CD14-positive monocyte (primary cell): ENCODE data around the gene UCP2. TPM values are rescaled to one million over a fixed set of nuclear protein-coding genes. Genes with fewer than 3 reads are reported as not detected.

Source experiments
- DNase-seq, 3 donors: peaks; one replicate each; pipeline ENCODE4 v3.0.0-alpha.2; 2011 to 2022
- H2AFZ ChIP-seq: 2 replicates; pipeline ENCODE4 v1.6.0; 2012; ENCODE audit warnings: mild to moderate bottlenecking, low read depth, low read length, inconsistent platforms; ENCODE audit not compliant: insufficient read depth, poor library complexity, severe bottlenecking
- H3K27ac ChIP-seq, 2 donors: 1 replicate in 1 of 2; 2 replicates in 1 of 2; pipeline ENCODE4 v1.5.1; 2012 to 2013; ENCODE audit warnings: low read length in 2 of 2, control low read depth in 1 of 2, inconsistent platforms in 1 of 2, low read depth in 1 of 2, mild to moderate bottlenecking in 1 of 2
- H3K27me3 ChIP-seq, 2 donors: one replicate each; pipeline versions ENCODE4 v1.6.0 to v1.6.1; 2011 to 2013; ENCODE audit warnings: low read length in 2 of 2; ENCODE audit not compliant: control insufficient read depth in 2 of 2, insufficient read depth in 2 of 2
- H3K36me3 ChIP-seq, 2 donors: replicated peaks in 1 of 2; 1 replicate in 1 of 2; 2 replicates in 1 of 2; pipeline versions ENCODE4 v1.5.1 to v1.6.1; 2012 to 2013; ENCODE audit warnings: low read length in 2 of 2, control low read depth in 1 of 2, inconsistent platforms in 1 of 2, mild to moderate bottlenecking in 1 of 2; ENCODE audit not compliant: insufficient read depth in 2 of 2, control insufficient read depth in 1 of 2
- H3K4me1 ChIP-seq, 2 donors: 1 replicate in 1 of 2; 2 replicates in 1 of 2; pipeline versions ENCODE4 v1.5.1 to v1.6.1; 2012 to 2013; ENCODE audit warnings: low read length in 2 of 2, control low read depth in 1 of 2, inconsistent platforms in 1 of 2, mild to moderate bottlenecking in 1 of 2, moderate library complexity in 1 of 2; ENCODE audit not compliant: insufficient read depth in 2 of 2, control insufficient read depth in 1 of 2
- H3K4me2 ChIP-seq: replicated peaks from 2 replicates; pipeline ENCODE3; 2012; ENCODE audit warnings: low read length, moderate library complexity, mild to moderate bottlenecking; ENCODE audit not compliant: poor library complexity, severe bottlenecking; ENCODE audit errors: extremely low read depth
- H3K4me3 ChIP-seq, 3 experiments: fragments of 200-600 bp in 1 of 3; sonication (generic) in 1 of 3; replicated peaks in 1 of 3; 1 replicate in 2 of 3; 2 replicates in 1 of 3; pipeline ENCODE4 v1.5.1; 2011 to 2013; ENCODE audit warnings: low read length in 3 of 3, mild to moderate bottlenecking in 3 of 3, control low read depth in 2 of 3, low read depth in 2 of 3, inconsistent platforms in 1 of 3, moderate library complexity in 1 of 3
- H3K79me2 ChIP-seq: 2 replicates; pipeline ENCODE4 v1.6.0; 2012; ENCODE audit warnings: mild to moderate bottlenecking, control low read depth, inconsistent platforms, low read length, moderate library complexity; ENCODE audit not compliant: insufficient read depth
- H3K9ac ChIP-seq: 2 replicates; pipeline ENCODE4 v1.6.0; 2017; ENCODE audit warnings: low read length, mild to moderate bottlenecking; ENCODE audit not compliant: insufficient read depth, poor library complexity, severe bottlenecking
- H3K9me3 ChIP-seq, 2 donors: replicated peaks in 1 of 2; 1 replicate in 1 of 2; 2 replicates in 1 of 2; pipeline versions ENCODE4 v1.5.1 to v1.6.1; 2012 to 2013; ENCODE audit warnings: low read length in 2 of 2, control low read depth in 1 of 2; ENCODE audit not compliant: control insufficient read depth in 1 of 2, insufficient read depth in 1 of 2
- H4K20me1 ChIP-seq: 2 replicates; pipeline ENCODE4 v1.6.0; 2012; ENCODE audit warnings: mild to moderate bottlenecking, low read length, control low read depth, moderate library complexity; ENCODE audit not compliant: insufficient read depth
- H3K27ac Mint-ChIP-seq, 7 donors: one replicate each; pipeline ENCODE4 v1.8.0; 2020; ENCODE audit warnings: mild to moderate bottlenecking in 7 of 7, mixed read lengths in 7 of 7, moderate library complexity in 6 of 7, inconsistent platforms in 2 of 7
- H3K27me3 Mint-ChIP-seq, 3 donors: one replicate each; pipeline ENCODE4 v1.8.0; 2021 to 2022; ENCODE audit warnings: low read depth in 3 of 3, mild to moderate bottlenecking in 3 of 3, mixed read lengths in 3 of 3, moderate library complexity in 3 of 3, inconsistent platforms in 1 of 3
- H3K36me3 Mint-ChIP-seq, 2 donors: one replicate each; pipeline ENCODE4 v1.8.0; 2020; ENCODE audit warnings: mixed read lengths in 2 of 2, inconsistent platforms in 1 of 2, mild to moderate bottlenecking in 1 of 2
- H3K4me1 Mint-ChIP-seq: one replicate; pipeline ENCODE4 v1.8.0; 2020; ENCODE audit warnings: mild to moderate bottlenecking, mixed read lengths
- H3K4me3 Mint-ChIP-seq, 2 donors: one replicate each; pipeline ENCODE4 v1.8.0; 2020; ENCODE audit warnings: mild to moderate bottlenecking in 2 of 2, mixed read lengths in 2 of 2, moderate library complexity in 1 of 2
- H3K9me3 Mint-ChIP-seq, 7 donors: one replicate each; pipeline ENCODE4 v1.8.0; 2020 to 2022; ENCODE audit warnings: mixed read lengths in 7 of 7, mild to moderate bottlenecking in 6 of 7, moderate library complexity in 6 of 7, inconsistent platforms in 2 of 7
- WGBS: methylation state at CpG from one replicate; pipeline ENCODE4 v1.1.5; 2013; ENCODE audit warnings: missing lambda C conversion rate; ENCODE audit not compliant: insufficient coverage; 5-methylcytosine and 5-hydroxymethylcytosine counted together
- intact Hi-C, 2 donors: fragments of 100-400 bp; cut with micrococcal nuclease; formaldehyde crosslinking; loops; one replicate each; pipeline versions ENCODE4 v1.15.0 to v1.15.1; 2023
- polyA plus RNA-seq, 3 donors: library from polyadenylated mRNA; depleted of rRNA in 1 of 3; unstranded in 2 of 3; stranded (reverse) in 1 of 3; fragments of 300-500 nt in 2 of 3; fragments of >200 nt in 1 of 3; fragmentation: Illumina TruSeq in 2 of 3; gene quantifications; 1 replicate in 2 of 3; 2 replicates in 1 of 3; pipeline ENCODE4 v1.2.3, GENCODE V29; 2012 to 2021
- TF ChIP-seq, protein P1 (sequence below): fragments of 200-600 bp; IDR thresholded peaks from one replicate; pipeline ENCODE4 v1.8.0; 2022; ENCODE audit warnings: antibody characterized with exemption, mild to moderate bottlenecking

Gene UCP2
- polyA plus RNA-seq, 3 donors: 496 to 665 (median 649) TPM

DNA sequence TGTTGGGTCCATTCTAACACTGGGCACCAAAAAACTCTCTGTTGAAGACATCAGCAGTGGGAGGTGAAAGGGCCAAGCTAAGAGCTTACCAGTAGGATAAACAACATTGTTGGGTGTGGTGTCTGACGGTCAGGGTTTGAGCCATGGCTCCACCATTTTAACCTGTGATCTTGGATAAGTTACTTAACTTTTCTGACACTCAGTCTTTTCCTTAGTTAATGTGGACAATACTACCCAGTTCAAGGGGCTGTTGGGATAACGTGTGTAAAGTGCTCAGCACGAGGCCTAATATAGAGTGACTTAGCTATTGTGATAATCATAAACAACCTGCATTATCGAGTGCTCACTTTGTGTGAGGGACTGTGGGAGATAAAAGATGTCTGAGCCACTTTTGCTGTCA, 20.2 kb upstream of the UCP2 start:
- H3K27ac ChIP-seq: no peak overlapping the region

DNA sequence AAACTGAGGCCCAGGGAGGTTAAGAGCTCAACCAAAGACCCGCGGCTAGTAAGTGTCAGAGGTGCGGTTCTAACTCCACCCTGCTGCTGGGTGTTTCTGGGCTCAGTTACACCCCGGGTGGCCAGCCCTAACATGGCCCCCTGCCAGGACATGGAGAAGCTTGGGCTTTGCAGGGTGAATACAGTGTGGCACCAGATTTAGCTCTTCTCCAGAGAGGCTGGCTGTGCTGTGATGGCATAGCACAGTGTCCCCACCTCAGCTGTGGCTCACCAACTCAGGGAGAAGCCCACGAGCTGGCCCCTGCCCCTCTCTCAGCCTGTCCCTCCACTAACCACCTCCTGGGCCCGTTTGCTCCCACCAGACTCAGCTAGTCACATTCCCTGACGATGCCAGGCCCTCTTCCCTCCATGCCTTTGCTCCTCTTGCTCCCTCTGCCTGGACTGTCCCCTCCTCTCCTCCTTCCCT, 19.2 kb upstream of the UCP2 start:
- Histone ChIP-seq H4K20me1 (no peaks in the 10 kb centered on the region), H3K4me1 (no peaks in the 10 kb centered on the region), H3K9ac (no peak overlapping the region), H3K36me3 (peaks cover 0 to 29% of the 10 kb centered on the region in 2 donors), H3K4me3 (no peak overlapping the region), H3K4me2 (no peak overlapping the region), H3K27me3 (no peaks in the 10 kb centered on the region), H3K9me3 (no peaks in the 10 kb centered on the region), H3K27ac (no peak overlapping the region), H3K79me2 (no peaks in the 10 kb centered on the region), H2AFZ (no peak overlapping the region)
- DNase-seq: no peak
- no peaks in the 10 kb centered on the region for H3K9me3 Mint-ChIP-seq
- no peaks in the 10 kb centered on the region for H3K4me1 Mint-ChIP-seq
- TF ChIP-seq, protein P1, sequence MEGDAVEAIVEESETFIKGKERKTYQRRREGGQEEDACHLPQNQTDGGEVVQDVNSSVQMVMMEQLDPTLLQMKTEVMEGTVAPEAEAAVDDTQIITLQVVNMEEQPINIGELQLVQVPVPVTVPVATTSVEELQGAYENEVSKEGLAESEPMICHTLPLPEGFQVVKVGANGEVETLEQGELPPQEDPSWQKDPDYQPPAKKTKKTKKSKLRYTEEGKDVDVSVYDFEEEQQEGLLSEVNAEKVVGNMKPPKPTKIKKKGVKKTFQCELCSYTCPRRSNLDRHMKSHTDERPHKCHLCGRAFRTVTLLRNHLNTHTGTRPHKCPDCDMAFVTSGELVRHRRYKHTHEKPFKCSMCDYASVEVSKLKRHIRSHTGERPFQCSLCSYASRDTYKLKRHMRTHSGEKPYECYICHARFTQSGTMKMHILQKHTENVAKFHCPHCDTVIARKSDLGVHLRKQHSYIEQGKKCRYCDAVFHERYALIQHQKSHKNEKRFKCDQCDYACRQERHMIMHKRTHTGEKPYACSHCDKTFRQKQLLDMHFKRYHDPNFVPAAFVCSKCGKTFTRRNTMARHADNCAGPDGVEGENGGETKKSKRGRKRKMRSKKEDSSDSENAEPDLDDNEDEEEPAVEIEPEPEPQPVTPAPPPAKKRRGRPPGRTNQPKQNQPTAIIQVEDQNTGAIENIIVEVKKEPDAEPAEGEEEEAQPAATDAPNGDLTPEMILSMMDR: no peak
- intact Hi-C loops: no loop called here
- no peak overlapping the region for H3K4me3 Mint-ChIP-seq
- H3K27me3 Mint-ChIP-seq: no peaks in the 10 kb centered on the region
- H3K36me3 Mint-ChIP-seq: peaks cover 16 to 26% of the 10 kb centered on the region in 2 donors
- H3K27ac Mint-ChIP-seq: peak overlapping the region in 3 of 7 donors; percentile 15 to 72 (median 68)
- 93% methylated on average over 5 of the region's 7 CpGs for WGBS

More for the DNA sequence above, 20.2 kb upstream of the UCP2 start:
- Histone ChIP-seq H3K9me3 (no peaks in the 10 kb centered on the region), H3K36me3 (peaks cover 0 to 29% of the 10 kb centered on the region in 2 donors), H3K79me2 (no peaks in the 10 kb centered on the region), H3K4me2 (no peak overlapping the region), H4K20me1 (no peaks in the 10 kb centered on the region), H3K27me3 (no peaks in the 10 kb centered on the region), H3K4me3 (no peak overlapping the region), H3K9ac (no peak overlapping the region), H2AFZ (no peak overlapping the region), H3K4me1 (no peaks in the 10 kb centered on the region)
- WGBS: 100% methylated on average over 1 of the region's 4 CpGs
- no peak overlapping the region for H3K27ac Mint-ChIP-seq
- TF ChIP-seq, protein P1: no peak
- intact Hi-C loops: no loop called here
- no peaks in the 10 kb centered on the region for H3K27me3 Mint-ChIP-seq
- no peak for DNase-seq
- H3K36me3 Mint-ChIP-seq: peaks cover 16 to 26% of the 10 kb centered on the region in 2 donors
- no peaks in the 10 kb centered on the region for H3K9me3 Mint-ChIP-seq
- no peaks in the 10 kb centered on the region for H3K4me1 Mint-ChIP-seq
- no peak overlapping the region for H3K4me3 Mint-ChIP-seq
